GM12878 (cell line): ENCODE data around the gene LRRC23. TPM values are rescaled to one million over a fixed set of nuclear protein-coding genes. Genes with fewer than 3 reads are reported as not detected.
A peak's percentile ranks its signal among the peaks of the same experiment; 100 is the strongest.

Experiments
- ATAC-seq: fragments of 200-7000 bp; cut with Tn5 transposase; 3 replicates; pipeline ENCODE4 v1.9.1; 2020; ENCODE audit warnings: mild to moderate bottlenecking, moderate library complexity
- BruUV-seq: library from RNA; stranded (reverse); fragments of 400-500 nt; replicated peaks from 2 replicates; lab custom pipeline; 2021; lab: Mats Ljungman, UMichigan
- CTCF ChIA-PET: fragments of 300-600 bp; sonication (Branson Sonifier 250); formaldehyde crosslinking; extraction: SDS; loops from one replicate; lab custom pipeline; 2021; ENCODE audit warnings: inconsistent platforms; lab: Yijun Ruan, JAX
- POLR2A ChIA-PET: fragments of 350-600 bp; formaldehyde crosslinking; extraction: SDS; loops from one replicate; lab custom pipeline; 2021; ENCODE audit warnings: inconsistent platforms; lab: Charles Lee
- RAD21 ChIA-PET: fragments of 300-600 bp; sonication (Branson Sonifier 250); formaldehyde crosslinking; loops from one replicate; lab custom pipeline; 2023; ENCODE audit warnings: antibody characterized with exemption; ENCODE audit not compliant: unreplicated experiment; lab: Charles Lee
- SMC1A ChIA-PET: fragments of 300-600 bp; sonication (Branson Sonifier 250); formaldehyde crosslinking; loops from one replicate; lab custom pipeline; 2023; ENCODE audit not compliant: unreplicated experiment, uncharacterized antibody; lab: Charles Lee
- DNase-seq: peaks from one replicate; pipeline ENCODE4 v3.0.0-alpha.2; 2011; ENCODE audit warnings: low read depth, low spot score
- FAIRE-seq: peaks from 3 replicates; lab custom pipeline; 2011; peaks lifted over from hg19 to GRCh38; lab: Jason Lieb, UNC
- H2AFZ ChIP-seq: 2 replicates; pipeline ENCODE4 v1.6.0; 2011; ENCODE audit warnings: low read depth, low read length, control low read depth; ENCODE audit not compliant: control insufficient read depth
- H3K27ac ChIP-seq: 2 replicates; pipeline ENCODE4 v1.5.1; 2011; ENCODE audit warnings: control low read depth; ENCODE audit not compliant: control insufficient read depth, insufficient read depth
- H3K27me3 ChIP-seq, 2 experiments: replicated peaks in 1 of 2; 2 replicates each; pipeline versions ENCODE4 v1.6.0 to v1.6.1; 2011; ENCODE audit warnings: low read length in 1 of 2; ENCODE audit not compliant: control insufficient read depth in 2 of 2, insufficient read depth in 2 of 2
- H3K36me3 ChIP-seq, 2 experiments: 2 replicates each; pipeline ENCODE4 v1.5.1; 2011; ENCODE audit warnings: low read length in 1 of 2; ENCODE audit not compliant: control insufficient read depth in 2 of 2, insufficient read depth in 2 of 2
- H3K4me1 ChIP-seq: 2 replicates; pipeline ENCODE4 v1.6.1; 2011; ENCODE audit warnings: mild to moderate bottlenecking, low read length, moderate library complexity, mixed read lengths; ENCODE audit not compliant: control insufficient read depth, insufficient read depth
- H3K4me2 ChIP-seq: 2 replicates; pipeline ENCODE4 v1.6.0; 2011; ENCODE audit warnings: control low read depth; ENCODE audit not compliant: control insufficient read depth, insufficient read depth
- H3K4me3 ChIP-seq: fragments of 200-600 bp; sonication (generic); 2 replicates; pipeline ENCODE4 v1.5.1; 2016
- H3K79me2 ChIP-seq: 2 replicates; pipeline ENCODE4 v1.6.0; 2011; ENCODE audit warnings: low read length; ENCODE audit not compliant: control insufficient read depth, insufficient read depth
- H3K9ac ChIP-seq: 2 replicates; pipeline ENCODE4 v1.8.0; 2011; ENCODE audit warnings: low read length, control low read depth, mixed read lengths; ENCODE audit not compliant: control insufficient read depth, insufficient read depth
- H3K9me3 ChIP-seq: replicated peaks from 3 replicates; pipeline ENCODE4 v1.5.1; 2011; ENCODE audit warnings: mild to moderate bottlenecking, low read length; ENCODE audit not compliant: control insufficient read depth, insufficient read depth
- H4K20me1 ChIP-seq: 2 replicates; pipeline ENCODE4 v1.6.0; 2011; ENCODE audit not compliant: control insufficient read depth, insufficient read depth
- BACH1 ChIP-seq: fragments of 450-650 bp; IDR thresholded peaks from 2 replicates; pipeline ENCODE4 v1.6.1; 2017; ENCODE audit warnings: mild to moderate bottlenecking, borderline replicate concordance
- DPF2 ChIP-seq: fragments of 450-650 bp; IDR thresholded peaks from 2 replicates; pipeline ENCODE4 v1.6.1; 2017; ENCODE audit warnings: mild to moderate bottlenecking
- EGR1 ChIP-seq, 2 experiments: IDR thresholded peaks; 1 replicate in 1 of 2; 2 replicates in 1 of 2; pipeline ENCODE4 v1.6.1; 2011 to 2012; ENCODE audit warnings: low read depth in 2 of 2, low read length in 2 of 2, borderline replicate concordance in 1 of 2, mild to moderate bottlenecking in 1 of 2, moderate library complexity in 1 of 2
- EP300 ChIP-seq, 2 experiments: fragments of 150-350 bp in 1 of 2; IDR thresholded peaks; 2 replicates each; pipeline ENCODE4 v1.6.1; 2011 to 2012; ENCODE audit warnings: low read depth in 2 of 2, low read length in 2 of 2, borderline replicate concordance in 1 of 2, improper control_type of control experiment in 1 of 2, inconsistent platforms in 1 of 2; ENCODE audit not compliant: control insufficient read depth in 1 of 2
- HCFC1 ChIP-seq: fragments of 150-350 bp; IDR thresholded peaks from 2 replicates; pipeline ENCODE4 v1.6.1; 2014; ENCODE audit warnings: low read length
- HDAC6 ChIP-seq: fragments of 200-600 bp; sonication (generic); IDR thresholded peaks from one replicate; pipeline ENCODE4 v1.8.0; 2017; ENCODE audit warnings: antibody characterized with exemption; ENCODE audit not compliant: unreplicated experiment
- MTA3 ChIP-seq: IDR thresholded peaks from 2 replicates; pipeline ENCODE4 v1.6.1; 2012; ENCODE audit warnings: low read length, inconsistent platforms, borderline replicate concordance
- NKRF ChIP-seq: fragments of 450-650 bp; conservative IDR thresholded peaks from 2 replicates; pipeline ENCODE4 v1.6.1; 2017; ENCODE audit warnings: mild to moderate bottlenecking, moderate library complexity
- NRF1 ChIP-seq: conservative IDR thresholded peaks from 2 replicates; pipeline ENCODE4 v1.6.1; 2011; ENCODE audit warnings: mild to moderate bottlenecking, low read depth, low read length, improper control_type of control experiment
- POLR2A ChIP-seq: IDR thresholded peaks from 2 replicates; pipeline ENCODE4 v1.6.1; 2011; ENCODE audit warnings: low read depth, mild to moderate bottlenecking, low read length
- POLR2AphosphoS2 ChIP-seq: IDR thresholded peaks from 2 replicates; pipeline ENCODE4 v1.6.1; 2011; ENCODE audit warnings: low read depth, mild to moderate bottlenecking, low read length, improper control_type of control experiment, moderate library complexity
- POU2F2 ChIP-seq: IDR thresholded peaks from 3 replicates; pipeline ENCODE4 v1.6.1; 2011; ENCODE audit warnings: low read depth, mild to moderate bottlenecking, low read length, borderline replicate concordance
- RB1 ChIP-seq: fragments of 450-650 bp; formaldehyde crosslinking; IDR thresholded peaks from 2 replicates; pipeline ENCODE4 v1.6.1; 2017; ENCODE audit warnings: mild to moderate bottlenecking, borderline replicate concordance
- RELB ChIP-seq: fragments of 450-650 bp; IDR thresholded peaks from 2 replicates; pipeline ENCODE4 v1.6.1; 2017; ENCODE audit warnings: low read depth, mild to moderate bottlenecking, moderate library complexity
- SMAD1 ChIP-seq: fragments of 450-650 bp; IDR thresholded peaks from 2 replicates; pipeline ENCODE4 v1.6.1; 2018; ENCODE audit warnings: mild to moderate bottlenecking, low read depth; ENCODE audit not compliant: partially characterized antibody
- SMARCA5 ChIP-seq: fragments of 450-650 bp; IDR thresholded peaks from 2 replicates; pipeline ENCODE4 v1.6.1; 2017; ENCODE audit warnings: mild to moderate bottlenecking
- SUZ12 ChIP-seq: fragments of 200-600 bp; sonication (generic); IDR thresholded peaks from one replicate; pipeline ENCODE4 v1.6.1; 2018; ENCODE audit warnings: antibody characterized with exemption, mild to moderate bottlenecking; ENCODE audit not compliant: unreplicated experiment
- TARDBP ChIP-seq: IDR thresholded peaks from 2 replicates; pipeline ENCODE4 v1.6.1; 2016; ENCODE audit warnings: borderline replicate concordance
- ZNF207 ChIP-seq: fragments of 450-650 bp; IDR thresholded peaks from 2 replicates; pipeline ENCODE4 v1.6.1; 2014; ENCODE audit warnings: antibody characterized with exemption, mild to moderate bottlenecking, borderline replicate concordance
- WGBS: methylation state at CpG from one replicate; pipeline ENCODE4 v1.1.6; 2016; ENCODE audit warnings: low lambda C conversion rate; ENCODE audit not compliant: insufficient replicate concordance, insufficient coverage; ENCODE audit errors: missing lambda C conversion rate; 5-methylcytosine and 5-hydroxymethylcytosine counted together
- in situ Hi-C: fragments of 300-500 bp; cut with MboI; formaldehyde crosslinking; loops from 9 replicates; pipeline ENCODE4 v1.14.3; 2018; ENCODE audit warnings: mixed read lengths
- intact Hi-C: fragments of 100-400 bp; cut with micrococcal nuclease; formaldehyde crosslinking; loops from one replicate; pipeline ENCODE4 v1.14.2; 2022; ENCODE audit not compliant: unreplicated experiment
- polyA plus RNA-seq, 11 experiments: library from polyadenylated mRNA; depleted of rRNA in 4 of 11; unstranded in 6 of 11; stranded (reverse) in 5 of 11; fragments of >200 nt; fragmentation: Nextera tagmentation in 4 of 11; fragmentation: Illumina TruSeq in 1 of 11; extraction: Ambion mirVana in 4 of 11; extraction: Trizol in 1 of 11; gene quantifications; 1 replicate in 1 of 11; 2 replicates in 10 of 11; pipeline versions ENCODE4 v1.2.1 to v1.2.3, GENCODE V29; 2011 to 2016; ENCODE audit warnings: inconsistent platforms in 2 of 11, missing spikeins in 2 of 11, low read depth in 1 of 11
- total RNA-seq, 4 experiments: library from RNA; depleted of rRNA in 3 of 4; stranded (reverse); fragments of >200 nt in 3 of 4; fragmentation: Illumina TruSeq in 1 of 4; extraction: Trizol in 1 of 4; gene quantifications; 2 replicates each; pipeline versions ENCODE4 v1.2.1 to v1.2.3, GENCODE V29; 2013 to 2021

LRRC23 gene
- total and polyA plus RNA-seq, 10 of the 15 experiments (the other 5 are each of a cell fraction or from before 2014, with no cell fraction given) = 1.4 to 6.9 (median 3.4) TPM

GRCh38 chr12:6867413-6868210, 37.0 kb upstream of the LRRC23 start, which contains the start of gene TPI1:
Gene TPI1, plus strand, starts transcription at chr12:6867531. Its CDS starts 36 bp downstream, at chr12:6867567.
- Histone ChIP-seq H4K20me1 (peaks cover 16% of the 10 kb centered on the region), H3K9ac (peak within 1 kb of the TSS; percentile 90), H3K27ac (peak within 1 kb of the TSS; percentile 96), H3K9me3 (no peaks in the 10 kb centered on the region), H3K36me3 (peaks cover 25 to 29% of the 10 kb centered on the region in 2 experiments), H3K79me2 (peaks cover 36% of the 10 kb centered on the region), H3K4me2 (peak within 1 kb of the TSS; percentile 98), H3K4me3 (peak within 1 kb of the TSS; percentile 100), H2AFZ (peak within 1 kb of the TSS; percentile 87), H3K27me3 (no peaks in the 10 kb centered on the region), H3K4me1 (peaks cover 32% of the 10 kb centered on the region)
- DNase-seq (peak; percentile 23), FAIRE-seq (peak; percentile 85), ATAC-seq (peak; percentile 86)
- BruUV-seq = no TSS peak
- WGBS = 1% methylated on average over 69 of the region's 86 CpGs
- POLR2A ChIA-PET = interaction anchor here (0.8 to 5.7 kb wide), 8 partner anchors 9 to 144 kb away, joined by 3 to 84 read pairs (median 4); partner anchors contain the start of genes C12orf57, CDCA3, COPS7A and MLF2
- intact Hi-C loops = loop anchor here (2.0 kb wide), 2 partner anchors 57 to 245 kb away; no protein-coding TSS in a partner anchor
- in situ Hi-C loops = no loop called here
- SMC1A ChIA-PET = interaction anchor here (1.3 to 5.3 kb wide), 3 partner anchors 14 to 70 kb away, joined by 3 to 42 read pairs (median 4); partner anchors contain the start of genes CDCA3 and USP5
- CTCF ChIA-PET = interaction anchor here (0.8 to 9.5 kb wide), 11 partner anchors 13 to 330 kb away, joined by 3 to 173 read pairs (median 12); partner anchors contain the start of genes C1RL, CDCA3, PTMS and USP5
- RAD21 ChIA-PET = interaction anchor here (1.1 to 5.6 kb wide), 6 partner anchors 15 to 242 kb away, joined by 3 to 42 read pairs (median 14); partner anchors contain the start of genes C12orf57, C1RL, CDCA3 and MLF2
- no peak for TF ChIP-seq RELB
- TF ChIP-seq BACH1 = peak; percentile 51
- peak; percentile 60; the same call in 1 of the 2 replicates for TF ChIP-seq DPF2
- TF ChIP-seq HDAC6 = peak; percentile 61
- no peak for TF ChIP-seq MTA3
- TF ChIP-seq NRF1 = 0 out of 2 replicates have a peak, but pooled peaks have one; percentile 24
- TF ChIP-seq HCFC1 = peak; percentile 45; the same call in 1 of the 2 replicates
- peak; percentile 51; the same call in 1 of the 2 replicates for TF ChIP-seq ZNF207
- TF ChIP-seq SMARCA5 = peak; percentile 82; the same call in 1 of the 2 replicates
- TF ChIP-seq EP300 (IDR thresholded peaks at IDR 0.05; ENCODE audit: borderline replicate concordance in 1 of 2, control insufficient read depth in 1 of 2, low read depth in 2 of 2, low read length in 2 of 2) = no peak
- peak; percentile 71; the same call in 1 of the 2 replicates for TF ChIP-seq RB1
- peak in 1 of 2 experiments; percentile 38; a peak in 1 of 3 replicates for TF ChIP-seq EGR1 (IDR thresholded peaks at IDR 0.05; ENCODE audit: borderline replicate concordance in 1 of 2, low read depth in 2 of 2, low read length in 2 of 2)
- TF ChIP-seq POU2F2 = peak; percentile 93
- no peak for TF ChIP-seq SUZ12
- no peak for TF ChIP-seq TARDBP
- TF ChIP-seq SMAD1 = peak; percentile 75
- peak; percentile 90 for TF ChIP-seq NKRF
- peak; percentile 98 for TF ChIP-seq POLR2AphosphoS2
- peak; percentile 88 for TF ChIP-seq POLR2A
